Upper lobe of left lung (tissue), 4 donors: ENCODE measurements around the gene TTLL12.

Experiments used
- POLR2A ChIP-seq, 4 donors: fragments of 450-650 bp; IDR thresholded peaks; one replicate each; pipeline ENCODE4 v1.5.1; 2016 to 2017; ENCODE audit warnings: antibody characterized with exemption in 4 of 4, mild to moderate bottlenecking in 2 of 4
- POLR2AphosphoS5 ChIP-seq, 2 donors: sonication (generic); formaldehyde crosslinking; IDR thresholded peaks; one replicate each; pipeline ENCODE4 v1.5.1; 2017; ENCODE audit warnings: antibody characterized with exemption in 2 of 2
- TF ChIP-seq, protein P1 (sequence below), 6 experiments: fragments of 450-650 bp in 4 of 6; fragments of 200-600 bp in 2 of 6; sonication (generic) in 2 of 6; IDR thresholded peaks; one replicate each; pipeline ENCODE4 v1.5.1; 2016 to 2019; ENCODE audit warnings: antibody characterized with exemption in 6 of 6

DNA sequence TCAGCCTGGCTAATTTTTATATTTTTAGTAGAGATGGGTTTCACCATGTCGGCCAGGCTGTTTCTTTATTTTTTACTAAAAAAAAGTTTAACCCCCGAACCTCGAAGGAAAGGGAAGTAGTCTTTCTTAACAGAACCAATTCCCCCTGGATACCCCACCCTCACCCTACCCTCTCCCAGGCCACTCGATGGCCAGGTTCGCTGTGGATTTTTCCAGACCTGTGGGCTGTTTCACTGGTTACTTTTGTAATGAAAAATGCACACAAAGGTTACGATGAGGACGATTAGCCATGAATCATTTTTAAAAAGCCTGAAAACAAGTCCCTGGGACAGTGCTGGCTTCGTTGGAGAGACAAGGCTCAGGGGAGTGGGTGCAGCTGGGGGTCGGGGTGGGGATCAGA is 33.0 kb downstream of the TTLL12 start:
- TF ChIP-seq POLR2A (IDR thresholded peaks at IDR 0.05) = no peak
- TF ChIP-seq, protein P1, sequence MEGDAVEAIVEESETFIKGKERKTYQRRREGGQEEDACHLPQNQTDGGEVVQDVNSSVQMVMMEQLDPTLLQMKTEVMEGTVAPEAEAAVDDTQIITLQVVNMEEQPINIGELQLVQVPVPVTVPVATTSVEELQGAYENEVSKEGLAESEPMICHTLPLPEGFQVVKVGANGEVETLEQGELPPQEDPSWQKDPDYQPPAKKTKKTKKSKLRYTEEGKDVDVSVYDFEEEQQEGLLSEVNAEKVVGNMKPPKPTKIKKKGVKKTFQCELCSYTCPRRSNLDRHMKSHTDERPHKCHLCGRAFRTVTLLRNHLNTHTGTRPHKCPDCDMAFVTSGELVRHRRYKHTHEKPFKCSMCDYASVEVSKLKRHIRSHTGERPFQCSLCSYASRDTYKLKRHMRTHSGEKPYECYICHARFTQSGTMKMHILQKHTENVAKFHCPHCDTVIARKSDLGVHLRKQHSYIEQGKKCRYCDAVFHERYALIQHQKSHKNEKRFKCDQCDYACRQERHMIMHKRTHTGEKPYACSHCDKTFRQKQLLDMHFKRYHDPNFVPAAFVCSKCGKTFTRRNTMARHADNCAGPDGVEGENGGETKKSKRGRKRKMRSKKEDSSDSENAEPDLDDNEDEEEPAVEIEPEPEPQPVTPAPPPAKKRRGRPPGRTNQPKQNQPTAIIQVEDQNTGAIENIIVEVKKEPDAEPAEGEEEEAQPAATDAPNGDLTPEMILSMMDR (IDR thresholded peaks at IDR 0.05) = no peak
- no peak for TF ChIP-seq POLR2AphosphoS5 (IDR thresholded peaks at IDR 0.05)
